Measurements from ENCODE around the gene KCNAB1.

GRCh38 chr3:156108616-156109015 is 11.8 kb upstream of the KCNAB1 start:
- no peak for TF ChIP-seq PATZ1 (CRISPR knock-in tag; IDR thresholded peaks at IDR 0.05; ENCODE audit: borderline replicate concordance)
- no peak for TF ChIP-seq OSR1 (CRISPR knock-in tag; IDR thresholded peaks at IDR 0.05)
